DND-41 (cell line): Measurements from ENCODE around the gene ST7.

Source experiments
- ATAC-seq: fragments of 200-7000 bp; cut with Tn5 transposase; 3 replicates; pipeline ENCODE4 v1.9.1; 2021; ENCODE audit warnings: low read depth; ENCODE audit not compliant: insufficient read depth
- DNase-seq: peaks from one replicate; pipeline ENCODE4 v3.0.0-alpha.2; 2020
- H2AFZ ChIP-seq: 2 replicates; pipeline ENCODE4 v1.6.0; 2012; ENCODE audit warnings: low read depth, low read length
- H3K27ac ChIP-seq: 2 replicates; pipeline ENCODE4 v1.5.1; 2012; ENCODE audit warnings: low read length, inconsistent platforms
- H3K27me3 ChIP-seq: fragments of 200-600 bp; sonication (generic); 2 replicates; pipeline ENCODE4 v1.6.0; 2012; ENCODE audit warnings: low read length, mild to moderate bottlenecking, inconsistent platforms; ENCODE audit not compliant: insufficient read depth, poor library complexity
- H3K36me3 ChIP-seq: 2 replicates; pipeline ENCODE4 v1.5.1; 2012; ENCODE audit warnings: low read length, inconsistent platforms; ENCODE audit not compliant: insufficient read depth
- H3K4me1 ChIP-seq: 2 replicates; pipeline ENCODE4 v1.5.1; 2012; ENCODE audit warnings: mild to moderate bottlenecking, low read length; ENCODE audit not compliant: insufficient read depth
- H3K4me2 ChIP-seq: 2 replicates; pipeline ENCODE4 v1.6.0; 2012; ENCODE audit warnings: mild to moderate bottlenecking, moderate library complexity, low read length, inconsistent platforms; ENCODE audit not compliant: insufficient read depth
- H3K4me3 ChIP-seq, 2 experiments: fragments of 200-600 bp in 1 of 2; shearing (Covaris generic) in 1 of 2; 2 replicates each; pipeline ENCODE4 v1.5.1; 2012 to 2016; ENCODE audit warnings: inconsistent platforms in 2 of 2, low read length in 2 of 2, mild to moderate bottlenecking in 2 of 2, low read depth in 1 of 2, moderate library complexity in 1 of 2
- H3K79me2 ChIP-seq: 2 replicates; pipeline ENCODE4 v1.6.0; 2012; ENCODE audit warnings: low read length, inconsistent platforms; ENCODE audit not compliant: insufficient read depth
- H3K9ac ChIP-seq: 2 replicates; pipeline ENCODE4 v1.6.0; 2012; ENCODE audit warnings: low read depth, mild to moderate bottlenecking, inconsistent platforms, low read length, moderate library complexity
- H3K9me3 ChIP-seq: 2 replicates; pipeline ENCODE4 v1.5.1; 2012; ENCODE audit warnings: low read length, moderate library complexity, mild to moderate bottlenecking, inconsistent platforms; ENCODE audit not compliant: insufficient read depth, severe bottlenecking
- H4K20me1 ChIP-seq: 2 replicates; pipeline ENCODE4 v1.6.0; 2012; ENCODE audit warnings: low read length; ENCODE audit not compliant: insufficient read depth
- CTCF ChIP-seq: IDR thresholded peaks from 2 replicates; pipeline ENCODE4 v1.5.1; 2012; ENCODE audit warnings: borderline replicate concordance, low read length, moderate library complexity, mild to moderate bottlenecking; ENCODE audit not compliant: poor library complexity, severe bottlenecking; ENCODE audit errors: extremely low read depth
- EZH2 ChIP-seq: IDR thresholded peaks from 3 replicates; pipeline ENCODE4 v1.6.1; 2012; ENCODE audit warnings: borderline replicate concordance, low read depth, mild to moderate bottlenecking, moderate library complexity, low read length, inconsistent platforms; ENCODE audit not compliant: severe bottlenecking

The ST7 gene

GRCh38 chr7:117264716-117265115, 311.4 kb downstream of the ST7 start:
- no peak overlapping the region for H3K4me2 ChIP-seq
- no peaks in the 10 kb centered on the region for H3K9me3 ChIP-seq
- no peaks in the 10 kb centered on the region for H3K27me3 ChIP-seq
- no peaks in the 10 kb centered on the region for H3K79me2 ChIP-seq
- H3K27ac ChIP-seq: no peak overlapping the region
- no peaks in the 10 kb centered on the region for H3K36me3 ChIP-seq
- no peak for ATAC-seq
- H3K4me1 ChIP-seq: no peaks in the 10 kb centered on the region
- no peak overlapping the region for H3K4me3 ChIP-seq
- H2AFZ ChIP-seq: no peak overlapping the region
- DNase-seq: no peak
- H3K9ac ChIP-seq: no peak overlapping the region
- H4K20me1 ChIP-seq: no peaks in the 10 kb centered on the region
- TF ChIP-seq CTCF: no peak
- no peak for TF ChIP-seq EZH2

GRCh38 chr7:117269417-117269816, 316.1 kb downstream of the ST7 start:
- Histone ChIP-seq H3K4me2 (no peak overlapping the region), H3K27me3 (peaks cover 18% of the 10 kb centered on the region), H3K9me3 (no peaks in the 10 kb centered on the region), H3K36me3 (no peaks in the 10 kb centered on the region), H2AFZ (no peak overlapping the region), H3K9ac (no peak overlapping the region), H3K4me1 (no peaks in the 10 kb centered on the region), H4K20me1 (no peaks in the 10 kb centered on the region), H3K4me3 (no peak overlapping the region), H3K79me2 (no peaks in the 10 kb centered on the region), H3K27ac (no peak overlapping the region)
- no peak for DNase-seq
- TF ChIP-seq CTCF: no peak
- TF ChIP-seq EZH2: no peak
- no peak for ATAC-seq

- H3K79me2 ChIP-seq: no peaks in the 10 kb centered on the region
- no peaks in the 10 kb centered on the region for H3K9me3 ChIP-seq
- no peaks in the 10 kb centered on the region for H4K20me1 ChIP-seq
- DNase-seq: no peak
- no peak overlapping the region for H3K9ac ChIP-seq
- no peak for TF ChIP-seq EZH2
- TF ChIP-seq CTCF: no peak
- no peaks in the 10 kb centered on the region for H3K36me3 ChIP-seq
- H3K4me1 ChIP-seq: no peaks in the 10 kb centered on the region
- H2AFZ ChIP-seq: no peak overlapping the region
- no peak overlapping the region for H3K4me2 ChIP-seq
- peaks cover 18% of the 10 kb centered on the region for H3K27me3 ChIP-seq
- H3K27ac ChIP-seq: no peak overlapping the region
- no peak overlapping the region for H3K4me3 ChIP-seq
- no peak for ATAC-seq
Measured at GRCh38 chr7:117269886-117270285, 316.6 kb downstream of the ST7 start.

GRCh38 chr7:117270371-117270770, 317.1 kb downstream of the ST7 start:
- Histone ChIP-seq H3K79me2 (no peaks in the 10 kb centered on the region), H3K9me3 (no peaks in the 10 kb centered on the region), H4K20me1 (no peaks in the 10 kb centered on the region), H3K27me3 (peaks cover 18% of the 10 kb centered on the region), H3K9ac (no peak overlapping the region), H3K27ac (no peak overlapping the region), H3K36me3 (no peaks in the 10 kb centered on the region), H3K4me2 (no peak overlapping the region), H2AFZ (no peak overlapping the region), H3K4me1 (no peaks in the 10 kb centered on the region), H3K4me3 (no peak overlapping the region)
- ATAC-seq (no peak), DNase-seq (no peak)
- TF ChIP-seq CTCF (no peak), EZH2 (no peak)
